ENCODE measurements around the gene SLC14A1.

SLC14A1 gene

GRCh38 chr18:45727068-45727467 lies 3.1 kb downstream of the SLC14A1 start:
- peak overlapping the region; percentile 12 for H3K9ac ChIP-seq (ENCODE audit: low read depth, low read length, poor library complexity)
- no peak overlapping the region for H2BK12ac ChIP-seq (ENCODE audit: low read length)
- no peak overlapping the region for H3K27ac ChIP-seq (replicated peaks; ENCODE audit: low read length)
- H3K4me3 ChIP-seq (ENCODE audit: low read length in 2 of 2), result no peak overlapping the region
- no peak for DNase-seq (ENCODE audit: low spot score)
- peaks cover 0 to 9% (median 0%) of the 10 kb centered on the region in 3 experiments for H3K27me3 ChIP-seq (ENCODE audit: control insufficient read depth in 3 of 3, insufficient read depth in 3 of 3, low read depth in 1 of 3, low read length in 3 of 3)
- no peaks in the 10 kb centered on the region for H3K36me3 ChIP-seq (replicated peaks in 1 of 2; ENCODE audit: control insufficient read depth in 2 of 2, insufficient read depth in 2 of 2, low read length in 2 of 2)
- H2BK120ac ChIP-seq (ENCODE audit: low read depth, low read length), result no peak overlapping the region
- WGBS, 2 donors (ENCODE audit: extremely low coverage in 2 of 2, insufficient read length in 2 of 2, insufficient replicate concordance in 1 of 2), result no CpG with 5 or more reads among the region's 18 CpGs
- H3K9me3 ChIP-seq (replicated peaks in 1 of 2; ENCODE audit: control insufficient read depth in 2 of 2, insufficient read depth in 1 of 2, low read depth in 1 of 2, low read length in 2 of 2), result no peaks in the 10 kb centered on the region
- no peak overlapping the region for H2AK5ac ChIP-seq (ENCODE audit: low read depth, low read length)
- H3K4me1 ChIP-seq (ENCODE audit: control insufficient read depth in 2 of 2, insufficient read depth in 1 of 2, low read depth in 1 of 2, low read length in 2 of 2), result no peaks in the 10 kb centered on the region
- no peak overlapping the region for H4K8ac ChIP-seq (ENCODE audit: low read depth, low read length)
- no peak overlapping the region for H4K91ac ChIP-seq (ENCODE audit: low read depth, low read length, poor library complexity)
- H2AFZ ChIP-seq (ENCODE audit: low read length), result no peak overlapping the region
- no peak overlapping the region for H2BK5ac ChIP-seq (ENCODE audit: low read length)
- H3K14ac ChIP-seq (ENCODE audit: low read length), result no peak overlapping the region
- no peaks in the 10 kb centered on the region for H3K79me1 ChIP-seq (ENCODE audit: low read depth, low read length)
- no peak overlapping the region for H2BK15ac ChIP-seq (ENCODE audit: low read length)
- H3K23ac ChIP-seq (ENCODE audit: low read depth, low read length, poor library complexity), result no peak overlapping the region
- H3K18ac ChIP-seq (ENCODE audit: low read length), result peak overlapping the region; percentile 11
- no peak overlapping the region for H3K4ac ChIP-seq (ENCODE audit: low read length)
- no peak overlapping the region for H3K4me2 ChIP-seq (ENCODE audit: insufficient read depth, low read length, poor library complexity, severe bottlenecking)

GRCh38 chr18:45728336-45729010 lies 4.5 kb downstream of the SLC14A1 start:
- Histone ChIP-seq H3K9ac (ENCODE audit: low read depth, low read length, poor library complexity) (no peak overlapping the region), H3K27ac (replicated peaks; ENCODE audit: low read length) (no peak overlapping the region), H3K4ac (ENCODE audit: low read length) (no peak overlapping the region), H2BK15ac (ENCODE audit: low read length) (no peak overlapping the region), H2AFZ (ENCODE audit: low read length) (no peak overlapping the region), H3K23ac (ENCODE audit: low read depth, low read length, poor library complexity) (no peak overlapping the region), H2BK12ac (ENCODE audit: low read length) (no peak overlapping the region), H3K36me3 (replicated peaks in 1 of 2; ENCODE audit: control insufficient read depth in 2 of 2, insufficient read depth in 2 of 2, low read length in 2 of 2) (no peaks in the 10 kb centered on the region), H3K18ac (ENCODE audit: low read length) (no peak overlapping the region), H3K4me3 (ENCODE audit: low read length in 2 of 2) (no peak overlapping the region), H4K8ac (ENCODE audit: low read depth, low read length) (no peak overlapping the region), H4K91ac (ENCODE audit: low read depth, low read length, poor library complexity) (no peak overlapping the region), H3K79me1 (ENCODE audit: low read depth, low read length) (no peaks in the 10 kb centered on the region), H3K14ac (ENCODE audit: low read length) (no peak overlapping the region), H3K27me3 (ENCODE audit: control insufficient read depth in 3 of 3, insufficient read depth in 3 of 3, low read depth in 1 of 3, low read length in 3 of 3) (peaks cover 0 to 9% (median 0%) of the 10 kb centered on the region in 3 experiments), H3K4me2 (ENCODE audit: insufficient read depth, low read length, poor library complexity, severe bottlenecking) (no peak overlapping the region), H2BK120ac (ENCODE audit: low read depth, low read length) (no peak overlapping the region), H2BK5ac (ENCODE audit: low read length) (no peak overlapping the region), H2AK5ac (ENCODE audit: low read depth, low read length) (no peak overlapping the region), H3K4me1 (ENCODE audit: control insufficient read depth in 2 of 2, insufficient read depth in 1 of 2, low read depth in 1 of 2, low read length in 2 of 2) (no peaks in the 10 kb centered on the region), H3K9me3 (replicated peaks in 1 of 2; ENCODE audit: control insufficient read depth in 2 of 2, insufficient read depth in 1 of 2, low read depth in 1 of 2, low read length in 2 of 2) (no peaks in the 10 kb centered on the region)
- WGBS, 2 donors (ENCODE audit: extremely low coverage in 2 of 2, insufficient read length in 2 of 2, insufficient replicate concordance in 1 of 2), result no CpG with 5 or more reads among the region's 2 CpGs
- no peak for DNase-seq (ENCODE audit: low spot score)

GRCh38 chr18:45730832-45731575 lies 7.0 kb downstream of the SLC14A1 start:
- no peak overlapping the region for H2BK12ac ChIP-seq (ENCODE audit: low read length)
- H3K27me3 ChIP-seq (ENCODE audit: control insufficient read depth in 3 of 3, insufficient read depth in 3 of 3, low read depth in 1 of 3, low read length in 3 of 3), result no peaks in the 10 kb centered on the region
- H3K9ac ChIP-seq (ENCODE audit: low read depth, low read length, poor library complexity), result no peak overlapping the region
- no CpG with 5 or more reads among the region's 6 CpGs for WGBS, 2 donors (ENCODE audit: extremely low coverage in 2 of 2, insufficient read length in 2 of 2, insufficient replicate concordance in 1 of 2)
- H2AK5ac ChIP-seq (ENCODE audit: low read depth, low read length), result no peak overlapping the region
- no peak overlapping the region for H3K4ac ChIP-seq (ENCODE audit: low read length)
- no peak overlapping the region for H4K8ac ChIP-seq (ENCODE audit: low read depth, low read length)
- no peak overlapping the region for H3K4me2 ChIP-seq (ENCODE audit: insufficient read depth, low read length, poor library complexity, severe bottlenecking)
- H3K9me3 ChIP-seq (replicated peaks in 1 of 2; ENCODE audit: control insufficient read depth in 2 of 2, insufficient read depth in 1 of 2, low read depth in 1 of 2, low read length in 2 of 2), result no peaks in the 10 kb centered on the region
- H2BK15ac ChIP-seq (ENCODE audit: low read length), result no peak overlapping the region
- no peak overlapping the region for H3K23ac ChIP-seq (ENCODE audit: low read depth, low read length, poor library complexity)
- no peaks in the 10 kb centered on the region for H3K4me1 ChIP-seq (ENCODE audit: control insufficient read depth in 2 of 2, insufficient read depth in 1 of 2, low read depth in 1 of 2, low read length in 2 of 2)
- no peaks in the 10 kb centered on the region for H3K79me1 ChIP-seq (ENCODE audit: low read depth, low read length)
- H3K4me3 ChIP-seq (ENCODE audit: low read length in 2 of 2), result no peak overlapping the region
- no peak overlapping the region for H2BK120ac ChIP-seq (ENCODE audit: low read depth, low read length)
- no peak for DNase-seq (ENCODE audit: low spot score)
- no peak overlapping the region for H3K18ac ChIP-seq (ENCODE audit: low read length)
- no peak overlapping the region for H4K91ac ChIP-seq (ENCODE audit: low read depth, low read length, poor library complexity)
- H3K14ac ChIP-seq (ENCODE audit: low read length), result no peak overlapping the region
- H3K27ac ChIP-seq (replicated peaks; ENCODE audit: low read length), result no peak overlapping the region
- no peaks in the 10 kb centered on the region for H3K36me3 ChIP-seq (replicated peaks in 1 of 2; ENCODE audit: control insufficient read depth in 2 of 2, insufficient read depth in 2 of 2, low read length in 2 of 2)
- no peak overlapping the region for H2AFZ ChIP-seq (ENCODE audit: low read length)
- no peak overlapping the region for H2BK5ac ChIP-seq (ENCODE audit: low read length)

- WGBS, 2 donors (ENCODE audit: extremely low coverage in 2 of 2, insufficient read length in 2 of 2, insufficient replicate concordance in 1 of 2), result no CpG with 5 or more reads among the region's 2 CpGs
- Histone ChIP-seq H3K27me3 (ENCODE audit: control insufficient read depth in 3 of 3, insufficient read depth in 3 of 3, low read depth in 1 of 3, low read length in 3 of 3) (no peaks in the 10 kb centered on the region), H3K14ac (ENCODE audit: low read length) (no peak overlapping the region), H2BK12ac (ENCODE audit: low read length) (no peak overlapping the region), H3K23ac (ENCODE audit: low read depth, low read length, poor library complexity) (no peak overlapping the region), H3K9ac (ENCODE audit: low read depth, low read length, poor library complexity) (no peak overlapping the region), H3K4ac (ENCODE audit: low read length) (no peak overlapping the region), H2AFZ (ENCODE audit: low read length) (no peak overlapping the region), H2BK15ac (ENCODE audit: low read length) (no peak overlapping the region), H3K36me3 (replicated peaks in 1 of 2; ENCODE audit: control insufficient read depth in 2 of 2, insufficient read depth in 2 of 2, low read length in 2 of 2) (no peaks in the 10 kb centered on the region), H2BK120ac (ENCODE audit: low read depth, low read length) (no peak overlapping the region), H3K4me3 (ENCODE audit: low read length in 2 of 2) (no peak overlapping the region), H2BK5ac (ENCODE audit: low read length) (no peak overlapping the region), H3K79me1 (ENCODE audit: low read depth, low read length) (no peaks in the 10 kb centered on the region), H4K8ac (ENCODE audit: low read depth, low read length) (no peak overlapping the region), H4K91ac (ENCODE audit: low read depth, low read length, poor library complexity) (no peak overlapping the region), H3K4me1 (ENCODE audit: control insufficient read depth in 2 of 2, insufficient read depth in 1 of 2, low read depth in 1 of 2, low read length in 2 of 2) (peaks cover 0 to 1% of the 10 kb centered on the region in 2 donors), H3K9me3 (replicated peaks in 1 of 2; ENCODE audit: control insufficient read depth in 2 of 2, insufficient read depth in 1 of 2, low read depth in 1 of 2, low read length in 2 of 2) (no peaks in the 10 kb centered on the region), H3K4me2 (ENCODE audit: insufficient read depth, low read length, poor library complexity, severe bottlenecking) (no peak overlapping the region), H3K18ac (ENCODE audit: low read length) (no peak overlapping the region), H2AK5ac (ENCODE audit: low read depth, low read length) (no peak overlapping the region), H3K27ac (replicated peaks; ENCODE audit: low read length) (no peak overlapping the region)
- DNase-seq (ENCODE audit: low spot score), result no peak
Measured at GRCh38 chr18:45731716-45732115, 7.7 kb downstream of the SLC14A1 start.
